CD14-positive monocyte (primary cell): ENCODE measurements around the gene SCG5. TPM values are rescaled to one million over a fixed set of nuclear protein-coding genes. Genes with fewer than 3 reads are reported as not detected.
"Not testable (repeated sequence)": the region's sequence is repeated elsewhere in the genome, so short reads cannot be mapped to it uniquely, and the experiment has no call there.

Source experiments
- DNase-seq, 3 donors: peaks; one replicate each; pipeline ENCODE4 v3.0.0-alpha.2; 2011 to 2022
- H2AFZ ChIP-seq: 2 replicates; pipeline ENCODE4 v1.6.0; 2012; ENCODE audit warnings: mild to moderate bottlenecking, low read depth, low read length, inconsistent platforms; ENCODE audit not compliant: insufficient read depth, poor library complexity, severe bottlenecking
- H3K27ac ChIP-seq, 2 donors: 1 replicate in 1 of 2; 2 replicates in 1 of 2; pipeline ENCODE4 v1.5.1; 2012 to 2013; ENCODE audit warnings: low read length in 2 of 2, control low read depth in 1 of 2, inconsistent platforms in 1 of 2, low read depth in 1 of 2, mild to moderate bottlenecking in 1 of 2
- H3K27me3 ChIP-seq, 2 donors: one replicate each; pipeline versions ENCODE4 v1.6.0 to v1.6.1; 2011 to 2013; ENCODE audit warnings: low read length in 2 of 2; ENCODE audit not compliant: control insufficient read depth in 2 of 2, insufficient read depth in 2 of 2
- H3K36me3 ChIP-seq, 2 donors: replicated peaks in 1 of 2; 1 replicate in 1 of 2; 2 replicates in 1 of 2; pipeline versions ENCODE4 v1.5.1 to v1.6.1; 2012 to 2013; ENCODE audit warnings: low read length in 2 of 2, control low read depth in 1 of 2, inconsistent platforms in 1 of 2, mild to moderate bottlenecking in 1 of 2; ENCODE audit not compliant: insufficient read depth in 2 of 2, control insufficient read depth in 1 of 2
- H3K4me1 ChIP-seq, 2 donors: 1 replicate in 1 of 2; 2 replicates in 1 of 2; pipeline versions ENCODE4 v1.5.1 to v1.6.1; 2012 to 2013; ENCODE audit warnings: low read length in 2 of 2, control low read depth in 1 of 2, inconsistent platforms in 1 of 2, mild to moderate bottlenecking in 1 of 2, moderate library complexity in 1 of 2; ENCODE audit not compliant: insufficient read depth in 2 of 2, control insufficient read depth in 1 of 2
- H3K4me2 ChIP-seq: replicated peaks from 2 replicates; pipeline ENCODE3; 2012; ENCODE audit warnings: low read length, moderate library complexity, mild to moderate bottlenecking; ENCODE audit not compliant: poor library complexity, severe bottlenecking; ENCODE audit errors: extremely low read depth
- H3K4me3 ChIP-seq, 3 experiments: fragments of 200-600 bp in 1 of 3; sonication (generic) in 1 of 3; replicated peaks in 1 of 3; 1 replicate in 2 of 3; 2 replicates in 1 of 3; pipeline ENCODE4 v1.5.1; 2011 to 2013; ENCODE audit warnings: low read length in 3 of 3, mild to moderate bottlenecking in 3 of 3, control low read depth in 2 of 3, low read depth in 2 of 3, inconsistent platforms in 1 of 3, moderate library complexity in 1 of 3
- H3K79me2 ChIP-seq: 2 replicates; pipeline ENCODE4 v1.6.0; 2012; ENCODE audit warnings: mild to moderate bottlenecking, control low read depth, inconsistent platforms, low read length, moderate library complexity; ENCODE audit not compliant: insufficient read depth
- H3K9ac ChIP-seq: 2 replicates; pipeline ENCODE4 v1.6.0; 2017; ENCODE audit warnings: low read length, mild to moderate bottlenecking; ENCODE audit not compliant: insufficient read depth, poor library complexity, severe bottlenecking
- H3K9me3 ChIP-seq, 2 donors: replicated peaks in 1 of 2; 1 replicate in 1 of 2; 2 replicates in 1 of 2; pipeline versions ENCODE4 v1.5.1 to v1.6.1; 2012 to 2013; ENCODE audit warnings: low read length in 2 of 2, control low read depth in 1 of 2; ENCODE audit not compliant: control insufficient read depth in 1 of 2, insufficient read depth in 1 of 2
- H4K20me1 ChIP-seq: 2 replicates; pipeline ENCODE4 v1.6.0; 2012; ENCODE audit warnings: mild to moderate bottlenecking, low read length, control low read depth, moderate library complexity; ENCODE audit not compliant: insufficient read depth
- H3K27ac Mint-ChIP-seq, 7 donors: one replicate each; pipeline ENCODE4 v1.8.0; 2020; ENCODE audit warnings: mild to moderate bottlenecking in 7 of 7, mixed read lengths in 7 of 7, moderate library complexity in 6 of 7, inconsistent platforms in 2 of 7
- H3K27me3 Mint-ChIP-seq, 3 donors: one replicate each; pipeline ENCODE4 v1.8.0; 2021 to 2022; ENCODE audit warnings: low read depth in 3 of 3, mild to moderate bottlenecking in 3 of 3, mixed read lengths in 3 of 3, moderate library complexity in 3 of 3, inconsistent platforms in 1 of 3
- H3K36me3 Mint-ChIP-seq, 2 donors: one replicate each; pipeline ENCODE4 v1.8.0; 2020; ENCODE audit warnings: mixed read lengths in 2 of 2, inconsistent platforms in 1 of 2, mild to moderate bottlenecking in 1 of 2
- H3K4me1 Mint-ChIP-seq: one replicate; pipeline ENCODE4 v1.8.0; 2020; ENCODE audit warnings: mild to moderate bottlenecking, mixed read lengths
- H3K4me3 Mint-ChIP-seq, 2 donors: one replicate each; pipeline ENCODE4 v1.8.0; 2020; ENCODE audit warnings: mild to moderate bottlenecking in 2 of 2, mixed read lengths in 2 of 2, moderate library complexity in 1 of 2
- H3K9me3 Mint-ChIP-seq, 7 donors: one replicate each; pipeline ENCODE4 v1.8.0; 2020 to 2022; ENCODE audit warnings: mixed read lengths in 7 of 7, mild to moderate bottlenecking in 6 of 7, moderate library complexity in 6 of 7, inconsistent platforms in 2 of 7
- CTCF ChIP-seq: fragments of 200-600 bp; IDR thresholded peaks from one replicate; pipeline ENCODE4 v1.8.0; 2022; ENCODE audit warnings: antibody characterized with exemption, mild to moderate bottlenecking
- WGBS: methylation state at CpG from one replicate; pipeline ENCODE4 v1.1.5; 2013; ENCODE audit warnings: missing lambda C conversion rate; ENCODE audit not compliant: insufficient coverage; 5-methylcytosine and 5-hydroxymethylcytosine counted together
- intact Hi-C, 2 donors: fragments of 100-400 bp; cut with micrococcal nuclease; formaldehyde crosslinking; loops; one replicate each; pipeline versions ENCODE4 v1.15.0 to v1.15.1; 2023
- polyA minus RNA-seq: library from RNA; depleted of rRNA, polyadenylated mRNA; stranded (reverse); fragments of >200 nt; gene quantifications from 2 replicates; pipeline ENCODE4 v1.2.3, GENCODE V29; 2012
- polyA plus RNA-seq, 3 donors: library from polyadenylated mRNA; depleted of rRNA in 1 of 3; unstranded in 2 of 3; stranded (reverse) in 1 of 3; fragments of 300-500 nt in 2 of 3; fragments of >200 nt in 1 of 3; fragmentation: Illumina TruSeq in 2 of 3; gene quantifications; 1 replicate in 2 of 3; 2 replicates in 1 of 3; pipeline ENCODE4 v1.2.3, GENCODE V29; 2012 to 2021
- total RNA-seq, 12 experiments: library from RNA in 1 of 12; stranded (reverse) in 1 of 12; fragments of 120-200 nt in 1 of 12; gene quantifications; one replicate each; pipeline ENCODE4 v1.2.4 and lab custom pipeline; 2013 to 2026; ENCODE audit warnings: mixed read lengths in 6 of 12, inconsistent platforms in 1 of 12

SCG5 gene
- 0.17 TPM for total RNA-seq (2013)
- polyA plus RNA-seq (not detected), polyA minus RNA-seq (not detected in 2 replicates), total RNA-seq (lab: John Stamatoyannopoulos, UW) (0 to 0.58 (median 0.10) reads per million in 11 experiments)

GRCh38 chr15:32641517-32642059 is at the start of gene SCG5:
Gene SCG5, plus strand, starts transcription at chr15:32641710. Its CDS starts 1,883 bp downstream, at chr15:32643593.
- H3K27me3 Mint-ChIP-seq: peaks cover 7 to 12% (median 10%) of the 10 kb centered on the region in 3 donors
- H3K27me3 ChIP-seq: peaks cover 0 to 3% of the 10 kb centered on the region in 2 donors
- no peak within 1 kb of the TSS for H3K4me2 ChIP-seq
- no peak within 1 kb of the TSS for H2AFZ ChIP-seq
- no peaks in the 10 kb centered on the region for H3K9me3 ChIP-seq
- H3K27ac ChIP-seq: no peak within 1 kb of the TSS
- H3K79me2 ChIP-seq: peaks cover 7% of the 10 kb centered on the region
- H3K36me3 ChIP-seq: peaks cover 16 to 57% of the 10 kb centered on the region in 2 donors
- no peaks in the 10 kb centered on the region for H3K4me1 ChIP-seq
- H3K9me3 Mint-ChIP-seq: no peaks in the 10 kb centered on the region
- intact Hi-C loops: loop anchor here in 1 of 2 donors (10.0 kb wide), 1 partner anchor 63 kb away; no protein-coding TSS in a partner anchor
- H3K4me1 Mint-ChIP-seq: peaks cover 7% of the 10 kb centered on the region
- peak within 1 kb of the TSS in 1 of 3 experiments; percentile 30 for H3K4me3 ChIP-seq
- DNase-seq: no peak
- no peak within 1 kb of the TSS for H3K27ac Mint-ChIP-seq
- WGBS: 16% methylated on average over 22 of the region's 22 CpGs
- TF ChIP-seq CTCF: no peak
- H4K20me1 ChIP-seq: no peaks in the 10 kb centered on the region
- no peak within 1 kb of the TSS for H3K9ac ChIP-seq
- peak within 1 kb of the TSS; percentile 18 to 68 for H3K4me3 Mint-ChIP-seq
- peaks cover 49% of the 10 kb centered on the region in 2 donors for H3K36me3 Mint-ChIP-seq

GRCh38 chr15:32593151-32593550 is 48.4 kb upstream of the SCG5 start, which contains the start of gene GOLGA8N:
Gene GOLGA8N, plus strand, starts transcription at chr15:32593456.
- H3K9me3 Mint-ChIP-seq, H3K36me3 ChIP-seq, H3K4me3 Mint-ChIP-seq, H3K4me3 ChIP-seq, H3K79me2 ChIP-seq, DNase-seq, H2AFZ ChIP-seq, H4K20me1 ChIP-seq, H3K27ac Mint-ChIP-seq, H3K4me1 ChIP-seq, H3K36me3 Mint-ChIP-seq, H3K9ac ChIP-seq, H3K4me1 Mint-ChIP-seq, H3K27me3 Mint-ChIP-seq, intact Hi-C loops, H3K4me2 ChIP-seq, H3K9me3 ChIP-seq, H3K27ac ChIP-seq, H3K27me3 ChIP-seq: not testable (repeated sequence)
- WGBS: no CpG with 5 or more reads among the region's 8 CpGs

GRCh38 chr15:32609518-32609917 is 32.0 kb upstream of the SCG5 start:
- H2AFZ ChIP-seq, H3K4me3 ChIP-seq, H3K9me3 Mint-ChIP-seq, H3K4me3 Mint-ChIP-seq, H3K4me2 ChIP-seq, H3K4me1 ChIP-seq, H3K36me3 Mint-ChIP-seq, H4K20me1 ChIP-seq, H3K27ac ChIP-seq, H3K9ac ChIP-seq, H3K27me3 ChIP-seq, DNase-seq, H3K27me3 Mint-ChIP-seq, H3K9me3 ChIP-seq, H3K36me3 ChIP-seq, H3K4me1 Mint-ChIP-seq, H3K27ac Mint-ChIP-seq, H3K79me2 ChIP-seq, intact Hi-C loops: not testable (repeated sequence)
- no CpG with 5 or more reads among the region's 2 CpGs for WGBS
